Upper lobe of left lung (tissue), 6 donors: Measurements from ENCODE around the gene PPP1R9A. TPM values are rescaled to one million over a fixed set of nuclear protein-coding genes. Genes with fewer than 3 reads are reported as not detected.

Experiments
- ATAC-seq, 2 donors: fragments of 200-7000 bp; cut with Tn5 transposase; one replicate each; pipeline ENCODE4 v1.9.1; 2022; ENCODE audit warnings: mild to moderate bottlenecking in 2 of 2, moderate library complexity in 2 of 2; ENCODE audit not compliant: low FRiP score in 2 of 2
- DNase-seq, 2 donors: peaks; one replicate each; pipeline ENCODE4 v3.0.0-alpha.2; 2019 to 2020
- H3K27ac ChIP-seq, 4 donors: fragments of 200-600 bp; sonication (generic); one replicate each; pipeline ENCODE4 v1.5.1; 2016 to 2019
- H3K27me3 ChIP-seq, 4 donors: fragments of 200-600 bp; sonication (generic); one replicate each; pipeline ENCODE4 v1.5.1; 2017 to 2019
- H3K36me3 ChIP-seq, 4 donors: fragments of 200-600 bp; sonication (generic); one replicate each; pipeline ENCODE4 v1.5.1; 2016 to 2019
- H3K4me1 ChIP-seq, 4 donors: fragments of 200-600 bp; sonication (generic); one replicate each; pipeline ENCODE4 v1.5.1; 2018 to 2019
- H3K4me3 ChIP-seq, 4 donors: fragments of 200-600 bp; sonication (generic); one replicate each; pipeline ENCODE4 v1.5.1; 2017 to 2019; ENCODE audit warnings: mild to moderate bottlenecking in 2 of 4, moderate library complexity in 1 of 4
- H3K9me3 ChIP-seq, 4 donors: fragments of 200-600 bp; sonication (generic); one replicate each; pipeline ENCODE4 v1.5.1; 2018 to 2019
- CTCF ChIP-seq, 6 experiments: fragments of 450-650 bp in 4 of 6; fragments of 200-600 bp in 2 of 6; sonication (generic) in 2 of 6; IDR thresholded peaks; one replicate each; pipeline ENCODE4 v1.5.1; 2016 to 2019; ENCODE audit warnings: antibody characterized with exemption in 6 of 6
- EP300 ChIP-seq, 4 donors: sonication (generic); formaldehyde crosslinking; IDR thresholded peaks; one replicate each; pipeline ENCODE4 v1.5.1; 2017; ENCODE audit warnings: antibody characterized with exemption in 4 of 4, control low read depth in 2 of 4
- POLR2A ChIP-seq, 4 donors: fragments of 450-650 bp; IDR thresholded peaks; one replicate each; pipeline ENCODE4 v1.5.1; 2016 to 2017; ENCODE audit warnings: antibody characterized with exemption in 4 of 4, mild to moderate bottlenecking in 2 of 4
- POLR2AphosphoS5 ChIP-seq, 2 donors: sonication (generic); formaldehyde crosslinking; IDR thresholded peaks; one replicate each; pipeline ENCODE4 v1.5.1; 2017; ENCODE audit warnings: antibody characterized with exemption in 2 of 2
- WGBS, 2 donors: methylation state at CpG; one replicate each; pipeline ENCODE4 v1.1.5; 2017 to 2018; 5-methylcytosine and 5-hydroxymethylcytosine counted together
- total RNA-seq, 6 donors: library from RNA; depleted of rRNA in 4 of 6; stranded (reverse); fragments of >200 nt in 4 of 6; gene quantifications; one replicate each; pipeline versions ENCODE4 v1.1.0 to v1.2.1, GENCODE V29; 2016 to 2021
- donor health status: DM: no; HTN: no; CAD: no; lungs with moderate emphysema.
- donor health status: DM: no; HTN: yes; CAD: no; lungs with severe emphysema.

The PPP1R9A gene
- total RNA-seq, 6 donors from 2014 or later = 16.9 to 41.9 (median 26.2) TPM

- 69 to 92% methylated on average over 4 of the region's 4 CpGs for WGBS, 2 donors
- DNase-seq = no peak
- no peak overlapping the region for H3K27ac ChIP-seq
- H3K36me3 ChIP-seq = no peaks in the 10 kb centered on the region
- no peaks in the 10 kb centered on the region for H3K9me3 ChIP-seq
- ATAC-seq = no peak
- no peaks in the 10 kb centered on the region for H3K27me3 ChIP-seq
- H3K4me3 ChIP-seq = no peak overlapping the region
- no peaks in the 10 kb centered on the region for H3K4me1 ChIP-seq
- TF ChIP-seq EP300 (IDR thresholded peaks at IDR 0.05) (no peak), POLR2AphosphoS5 (IDR thresholded peaks at IDR 0.05) (no peak), POLR2A (IDR thresholded peaks at IDR 0.05) (no peak), CTCF (IDR thresholded peaks at IDR 0.05) (no peak)
These were observed 14.5 kb downstream of the PPP1R9A start for GRCh38 chr7:94921911-94922310.

DNA sequence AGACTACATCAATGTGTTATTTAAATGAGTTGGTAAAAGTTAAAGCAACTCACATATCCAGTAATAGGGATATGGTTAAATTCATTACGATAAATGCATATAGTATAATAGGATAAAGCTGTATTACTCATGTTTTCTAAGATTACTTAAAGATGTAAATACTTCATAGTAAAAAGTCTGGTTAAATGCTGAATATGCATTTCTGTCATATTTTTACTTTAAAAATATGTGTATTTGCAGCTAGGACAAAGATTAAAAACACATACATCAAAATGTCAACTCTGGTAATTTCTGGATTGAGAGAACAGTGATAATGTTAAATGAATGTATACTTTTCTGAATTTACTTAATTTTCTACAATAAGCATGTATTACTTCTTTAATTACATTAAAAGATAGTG is 15.1 kb downstream of the PPP1R9A start:
- no peaks in the 10 kb centered on the region for H3K4me1 ChIP-seq
- H3K27me3 ChIP-seq = no peaks in the 10 kb centered on the region
- no peak for ATAC-seq
- no peak overlapping the region for H3K27ac ChIP-seq
- DNase-seq = no peak
- TF ChIP-seq EP300 (IDR thresholded peaks at IDR 0.05) (no peak), POLR2A (IDR thresholded peaks at IDR 0.05) (no peak), POLR2AphosphoS5 (IDR thresholded peaks at IDR 0.05) (no peak), CTCF (IDR thresholded peaks at IDR 0.05) (no peak)
- no peaks in the 10 kb centered on the region for H3K9me3 ChIP-seq
- no peak overlapping the region for H3K4me3 ChIP-seq
- WGBS, 2 donors = 96 to 100% methylated on average over 1 of the region's 1 CpG
- no peaks in the 10 kb centered on the region for H3K36me3 ChIP-seq

DNA sequence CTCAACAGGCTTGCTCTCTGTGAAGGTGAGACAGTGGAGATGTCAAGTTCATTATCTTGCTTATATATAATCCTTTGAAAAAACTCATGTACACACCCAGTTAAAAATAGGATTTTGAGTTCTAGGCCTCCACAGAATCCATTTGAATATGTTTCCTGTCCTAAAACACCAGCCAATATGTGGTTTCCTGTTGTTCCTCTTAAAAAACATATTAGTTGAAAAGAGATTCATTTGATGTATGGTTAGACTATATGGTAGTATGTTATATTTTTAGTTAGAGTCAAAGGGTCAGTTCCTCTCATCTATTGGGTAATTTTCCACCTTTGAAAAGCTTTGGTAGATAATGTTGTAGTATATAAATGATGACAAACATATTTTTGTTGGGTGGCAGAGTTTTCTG is 16.0 kb downstream of the PPP1R9A start:
- Histone ChIP-seq H3K27ac (no peak overlapping the region), H3K4me3 (no peak overlapping the region), H3K9me3 (no peaks in the 10 kb centered on the region), H3K4me1 (no peaks in the 10 kb centered on the region), H3K27me3 (no peaks in the 10 kb centered on the region), H3K36me3 (no peaks in the 10 kb centered on the region)
- ATAC-seq (no peak), DNase-seq (no peak)
- TF ChIP-seq CTCF (IDR thresholded peaks at IDR 0.05) (no peak), POLR2A (IDR thresholded peaks at IDR 0.05) (no peak), EP300 (IDR thresholded peaks at IDR 0.05) (no peak), POLR2AphosphoS5 (IDR thresholded peaks at IDR 0.05) (no peak)

- H3K4me3 ChIP-seq = no peak overlapping the region
- no peak for TF ChIP-seq POLR2AphosphoS5 (IDR thresholded peaks at IDR 0.05)
- no peak for TF ChIP-seq POLR2A (IDR thresholded peaks at IDR 0.05)
- TF ChIP-seq EP300 (IDR thresholded peaks at IDR 0.05) = no peak
- TF ChIP-seq CTCF (IDR thresholded peaks at IDR 0.05) = no peak
- H3K9me3 ChIP-seq = no peaks in the 10 kb centered on the region
- H3K36me3 ChIP-seq = no peaks in the 10 kb centered on the region
- ATAC-seq = no peak
- no peaks in the 10 kb centered on the region for H3K4me1 ChIP-seq
- H3K27me3 ChIP-seq = no peaks in the 10 kb centered on the region
- no peak for DNase-seq
- H3K27ac ChIP-seq = no peak overlapping the region
These were observed 20.8 kb downstream of the PPP1R9A start for GRCh38 chr7:94928168-94928707.

GRCh38 chr7:94933256-94933990 is 26.0 kb downstream of the PPP1R9A start:
- Histone ChIP-seq H3K4me3 (no peak overlapping the region), H3K4me1 (no peaks in the 10 kb centered on the region), H3K36me3 (no peaks in the 10 kb centered on the region), H3K27ac (no peak overlapping the region), H3K9me3 (no peaks in the 10 kb centered on the region), H3K27me3 (no peaks in the 10 kb centered on the region)
- ATAC-seq = no peak
- TF ChIP-seq POLR2A (IDR thresholded peaks at IDR 0.05) = no peak
- TF ChIP-seq POLR2AphosphoS5 (IDR thresholded peaks at IDR 0.05) = no peak
- no peak for TF ChIP-seq EP300 (IDR thresholded peaks at IDR 0.05)
- TF ChIP-seq CTCF (IDR thresholded peaks at IDR 0.05) = no peak
- WGBS, 2 donors = 50 to 67% methylated on average over 3 of the region's 3 CpGs
- DNase-seq = no peak
